SK-N-DZ (cell line): ENCODE measurements around the gene TMEM132C.
A peak's percentile ranks its signal among the peaks of the same experiment; 100 is the strongest.

Experiments used
- DNase-seq: peaks from one replicate; pipeline ENCODE4 v3.0.0-alpha.2; 2015; ENCODE audit warnings: low spot score

TMEM132C gene

DNA sequence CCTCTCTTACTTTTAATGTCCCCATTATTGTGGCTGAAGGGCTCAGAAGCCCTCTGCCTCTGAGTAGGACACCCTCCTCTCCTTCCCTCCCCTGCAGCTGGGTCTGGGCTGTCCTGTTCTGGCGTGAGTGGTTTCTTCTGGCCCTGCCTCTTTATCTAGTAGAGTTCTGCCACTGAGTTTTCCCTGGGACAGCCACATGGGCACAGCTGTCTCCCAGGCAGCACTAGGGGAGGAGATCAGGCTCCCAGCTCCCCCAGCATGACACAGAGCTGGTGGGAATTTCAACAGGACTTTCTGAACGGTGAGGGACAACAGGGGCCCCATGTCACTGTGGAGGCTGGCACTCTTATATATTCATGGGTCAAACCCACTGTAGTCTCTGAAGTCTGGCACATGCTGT lies 21.4 kb downstream of the TMEM132C start:
- DNase-seq, result no peak

DNA sequence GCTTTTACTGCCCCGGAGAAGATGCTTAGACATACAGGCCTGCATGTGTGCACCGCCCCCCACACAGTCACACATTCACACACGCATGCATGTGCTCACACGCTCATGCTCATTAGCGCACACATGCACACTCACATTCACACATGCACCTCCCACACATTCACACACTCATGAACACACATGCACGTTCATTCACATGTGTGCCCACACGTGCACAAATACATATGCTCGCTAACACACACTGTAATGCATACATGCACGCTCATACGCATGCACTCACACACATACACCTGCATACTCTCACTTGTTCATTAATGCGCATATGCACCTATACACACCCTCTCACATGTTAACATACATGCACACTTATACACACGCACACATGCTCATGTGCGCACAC lies 21.9 kb downstream of the TMEM132C start:
- DNase-seq, result no peak

DNA sequence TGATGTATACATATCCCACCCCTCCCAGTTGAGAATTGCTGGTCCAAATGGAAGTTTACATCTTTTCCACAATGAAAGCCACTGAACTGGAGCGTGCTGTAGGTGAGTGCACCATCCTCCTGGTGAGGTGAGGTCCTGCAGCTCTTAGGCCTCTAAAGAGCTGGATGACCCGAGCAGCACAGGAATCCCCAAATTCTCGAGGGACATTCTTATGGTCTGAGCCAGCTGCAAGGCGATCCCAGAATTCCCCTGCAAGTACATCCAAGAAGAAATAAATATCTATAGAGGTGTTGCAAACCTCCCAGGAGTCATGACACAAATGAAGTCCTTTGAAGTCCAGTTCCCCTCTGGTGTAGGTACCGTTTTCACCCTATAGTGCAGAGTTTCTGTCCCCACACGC lies 24.0 kb downstream of the TMEM132C start:
- DNase-seq, result no peak

DNA sequence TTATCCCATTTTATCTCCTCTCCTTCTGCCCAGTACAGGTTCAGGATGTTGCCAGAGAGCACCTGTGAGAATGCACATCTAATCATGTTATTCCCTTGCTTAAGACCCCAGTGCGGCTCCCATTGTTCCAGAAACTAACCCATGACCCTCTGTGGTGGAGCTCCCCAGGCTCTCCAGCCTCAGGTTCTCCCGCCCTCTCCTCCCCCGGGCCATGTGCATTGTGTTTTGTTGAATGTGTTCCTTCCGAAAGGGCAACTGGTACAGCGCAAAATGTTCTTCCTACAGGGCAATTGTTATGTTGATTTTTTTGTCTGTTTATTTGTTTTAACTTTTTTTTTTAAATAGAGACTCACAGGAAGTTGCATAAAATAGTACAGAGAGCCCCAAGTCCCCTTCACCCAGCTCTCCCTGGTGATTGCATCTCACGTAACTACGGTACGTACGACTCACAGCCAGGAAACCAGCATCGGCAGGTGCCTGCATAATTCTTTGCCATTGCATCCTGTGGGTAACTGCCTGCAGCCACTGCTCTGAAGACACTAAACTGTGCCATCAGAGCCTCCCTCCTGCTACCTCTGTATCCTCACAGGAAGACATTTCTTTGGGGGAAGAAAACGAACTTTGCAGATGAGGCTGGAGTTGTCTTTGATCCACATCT lies 31.2 kb downstream of the TMEM132C start:
- DNase-seq, result no peak

DNA sequence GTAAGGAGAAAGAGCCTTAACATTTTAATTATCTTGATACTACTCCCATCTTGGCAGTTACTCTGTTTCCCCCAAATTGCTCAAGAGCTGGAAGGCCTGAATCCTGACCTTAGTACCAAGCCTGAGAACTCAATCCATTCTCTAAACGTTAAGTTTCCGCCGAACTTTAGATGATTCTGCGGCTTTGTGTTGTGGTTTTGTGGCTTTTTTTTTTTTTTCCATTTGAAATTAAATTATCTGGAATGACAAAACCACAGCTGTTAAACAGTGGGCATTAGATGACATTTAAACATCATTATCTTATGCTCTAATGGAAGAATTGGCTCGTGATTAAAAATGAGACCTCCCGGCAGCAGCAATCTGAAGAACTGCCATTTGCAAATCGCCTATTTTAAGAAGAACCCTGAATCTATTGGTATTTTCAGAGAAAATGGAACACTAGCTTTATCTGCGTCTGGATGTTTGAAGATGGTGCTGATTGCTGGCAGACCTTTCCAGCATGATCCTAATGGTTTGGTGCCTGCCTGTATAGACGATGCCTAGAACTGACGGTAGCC lies 38.4 kb downstream of the TMEM132C start:
- DNase-seq, result peak; percentile 42

DNA sequence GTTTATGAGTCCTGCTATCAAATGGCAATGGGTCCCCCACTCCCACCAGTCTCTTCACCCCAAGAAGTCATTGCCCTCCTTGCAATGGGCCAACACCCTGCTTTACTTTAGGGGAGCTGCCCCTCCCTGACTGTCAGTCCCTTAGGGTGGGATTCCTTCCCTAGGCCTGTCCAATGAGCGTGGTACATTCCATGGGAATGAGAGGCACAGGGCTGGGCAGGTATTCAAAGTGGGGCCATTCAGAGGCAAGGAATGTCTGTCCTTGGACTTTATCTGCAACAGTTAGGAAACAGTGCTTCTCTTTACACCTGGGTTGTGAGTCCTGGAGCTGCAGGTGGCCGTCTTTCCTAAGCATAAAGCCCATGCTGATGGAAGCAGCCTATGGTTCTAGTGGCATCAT lies 40.8 kb downstream of the TMEM132C start:
- DNase-seq, result no peak

DNA sequence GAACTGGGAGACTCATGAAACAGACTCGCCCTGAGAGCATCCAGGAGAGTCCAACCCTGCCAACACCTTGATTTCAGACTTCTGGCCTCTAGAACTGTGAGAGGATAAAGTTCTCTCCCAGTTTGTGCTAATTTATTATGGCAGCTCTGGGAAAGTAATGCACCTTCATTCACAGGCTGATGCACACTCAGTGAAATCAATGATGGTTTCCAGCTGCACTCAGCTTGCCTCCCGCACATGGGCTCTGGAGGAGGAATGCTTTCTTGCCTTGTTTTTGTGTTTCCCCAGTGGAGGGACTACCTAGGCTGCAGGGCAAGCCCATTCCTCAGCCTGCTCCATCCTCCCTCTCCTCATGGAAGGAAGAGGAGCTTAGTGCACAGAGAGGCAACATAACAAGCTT lies 45.7 kb downstream of the TMEM132C start:
- peak; percentile 38 for DNase-seq

DNA sequence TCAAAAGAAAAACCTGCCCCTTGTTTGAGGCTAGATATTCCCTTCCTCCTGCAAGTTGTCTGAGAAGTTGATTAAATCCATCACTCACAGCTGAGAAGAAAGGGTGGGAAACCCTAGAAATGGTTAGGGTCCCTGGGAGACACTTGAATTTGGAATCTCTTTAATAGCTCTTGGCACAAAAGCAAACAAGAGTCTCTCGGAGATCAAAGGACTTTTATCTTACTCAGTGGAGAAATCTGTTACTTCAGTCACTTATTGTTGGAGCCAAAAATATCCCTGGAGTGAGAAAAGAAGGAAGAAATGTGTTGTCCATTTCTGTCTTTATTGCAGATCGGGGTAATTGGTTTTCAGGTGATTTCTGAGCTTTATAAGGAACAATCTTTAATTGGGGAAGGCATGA lies 47.0 kb downstream of the TMEM132C start:
- no peak for DNase-seq

DNA sequence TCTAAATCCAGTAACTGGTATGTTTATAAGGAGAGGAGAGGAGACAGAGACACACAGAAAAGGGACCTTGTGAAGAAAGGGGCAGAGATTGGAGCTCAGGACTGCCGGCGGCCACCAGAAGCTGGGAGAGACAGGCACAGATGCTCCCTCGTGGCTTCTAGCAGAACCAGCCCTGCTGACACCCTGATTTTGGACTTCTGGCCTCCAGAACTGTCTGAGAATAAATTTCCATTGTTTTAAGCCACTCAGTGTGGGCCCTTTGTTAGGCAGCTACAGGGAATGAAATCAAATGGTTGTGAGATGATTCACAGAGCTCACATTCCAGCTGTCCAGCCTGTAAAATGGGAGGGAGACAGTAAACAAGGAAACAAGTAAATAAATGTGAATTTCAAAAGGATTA lies 47.6 kb downstream of the TMEM132C start:
- no peak for DNase-seq

DNA sequence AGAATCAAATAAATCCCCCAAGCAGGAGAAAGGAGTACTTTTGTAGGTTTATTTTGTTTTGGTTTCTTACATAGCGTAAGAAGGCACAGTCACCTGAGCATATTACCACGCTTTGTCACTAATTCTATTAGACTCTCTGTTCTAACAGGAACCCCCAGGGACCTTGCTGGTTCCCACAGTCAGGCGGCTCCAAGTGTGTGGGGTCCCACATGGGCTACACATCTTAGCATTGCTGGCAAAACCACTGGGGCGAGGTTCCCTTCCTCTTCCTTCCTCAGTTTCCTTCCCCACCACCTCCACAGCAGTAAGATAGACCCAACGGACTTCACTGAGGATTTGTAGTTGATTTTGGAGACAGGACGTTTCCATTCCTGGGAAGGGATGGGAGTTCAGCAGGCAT lies 49.1 kb downstream of the TMEM132C start:
- no peak for DNase-seq

DNA sequence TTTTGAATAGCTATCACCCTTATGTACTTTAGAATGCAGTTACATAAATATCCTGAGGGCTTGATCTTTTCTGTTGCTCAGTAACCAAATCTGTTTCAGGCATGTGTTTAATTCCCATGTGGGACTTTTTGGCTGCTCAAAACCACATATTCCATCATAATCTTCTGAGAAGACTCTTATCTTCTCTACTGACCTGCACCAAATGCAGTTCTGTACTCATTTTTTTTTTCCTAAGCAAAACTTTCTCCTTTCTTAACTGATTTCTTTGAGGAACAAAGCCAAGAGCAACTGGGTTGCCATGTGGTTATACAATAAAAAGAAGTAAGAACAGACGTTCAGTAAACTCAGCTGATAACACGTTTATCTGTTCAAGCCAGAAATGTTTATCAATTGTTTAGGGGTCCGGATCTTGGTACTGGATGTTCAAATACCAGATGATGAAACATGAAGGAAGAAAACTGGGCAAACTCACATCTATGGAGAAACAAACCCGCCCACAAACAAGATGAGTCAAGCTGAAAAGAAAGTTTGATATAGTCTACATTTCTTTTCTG lies 50.1 kb downstream of the TMEM132C start:
- DNase-seq, result no peak

DNA sequence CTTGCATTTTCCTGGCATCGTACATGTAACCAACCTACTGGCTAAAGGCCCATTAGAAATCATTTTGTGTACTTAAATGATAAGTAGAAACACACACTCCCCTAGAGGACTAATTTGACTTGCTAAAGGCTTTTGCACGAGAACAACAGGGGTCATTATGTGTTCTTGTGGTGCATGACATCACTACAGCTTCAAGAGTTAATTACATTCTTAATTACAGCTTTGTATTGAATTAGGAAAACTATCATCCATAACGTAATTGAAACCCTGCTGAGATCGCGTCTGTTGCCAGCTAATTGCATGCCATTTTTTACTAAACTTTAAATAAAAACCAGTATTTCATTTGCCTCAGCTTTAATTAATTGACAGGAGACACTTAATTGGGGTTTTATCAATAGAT lies 51.4 kb downstream of the TMEM132C start:
- DNase-seq, result no peak

DNA sequence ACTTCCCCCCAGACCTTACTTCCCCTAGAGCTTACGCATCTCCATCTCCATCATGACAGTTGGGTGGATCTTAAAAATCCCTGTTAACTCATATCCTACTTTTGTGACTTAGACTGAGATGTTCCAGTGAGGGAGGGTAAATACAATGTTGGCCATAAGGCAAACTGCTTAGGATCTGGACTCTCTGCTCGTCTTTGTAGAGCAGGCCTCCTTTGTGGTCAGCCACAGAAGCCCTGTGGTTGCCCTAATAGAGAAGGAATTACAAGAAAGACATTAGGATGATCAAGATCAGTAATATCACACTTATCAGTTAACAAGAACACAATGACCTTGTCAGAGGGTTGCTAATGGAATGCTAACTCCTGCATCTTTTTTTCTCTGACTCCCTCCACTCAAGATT lies 52.0 kb downstream of the TMEM132C start:
- DNase-seq, result no peak

DNA sequence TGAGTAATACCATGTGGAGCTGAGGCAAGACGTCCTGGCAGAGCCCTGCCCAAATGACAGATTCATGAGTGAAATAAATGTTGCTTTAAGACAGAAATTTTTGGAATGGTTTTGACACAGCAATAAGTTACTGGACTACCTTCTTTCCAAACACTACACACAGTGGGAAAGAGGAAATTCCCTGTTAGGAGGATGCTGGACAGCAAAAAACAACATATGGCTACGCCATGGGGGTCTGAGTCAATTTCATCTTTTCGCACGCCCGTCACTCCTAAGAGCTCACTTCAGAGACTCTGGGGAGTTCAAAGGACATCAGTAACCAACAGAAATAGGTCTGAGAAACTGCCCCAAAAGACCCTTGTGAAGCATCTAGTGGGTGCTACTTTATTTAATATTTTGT lies 55.4 kb downstream of the TMEM132C start:
- DNase-seq, result no peak

DNA sequence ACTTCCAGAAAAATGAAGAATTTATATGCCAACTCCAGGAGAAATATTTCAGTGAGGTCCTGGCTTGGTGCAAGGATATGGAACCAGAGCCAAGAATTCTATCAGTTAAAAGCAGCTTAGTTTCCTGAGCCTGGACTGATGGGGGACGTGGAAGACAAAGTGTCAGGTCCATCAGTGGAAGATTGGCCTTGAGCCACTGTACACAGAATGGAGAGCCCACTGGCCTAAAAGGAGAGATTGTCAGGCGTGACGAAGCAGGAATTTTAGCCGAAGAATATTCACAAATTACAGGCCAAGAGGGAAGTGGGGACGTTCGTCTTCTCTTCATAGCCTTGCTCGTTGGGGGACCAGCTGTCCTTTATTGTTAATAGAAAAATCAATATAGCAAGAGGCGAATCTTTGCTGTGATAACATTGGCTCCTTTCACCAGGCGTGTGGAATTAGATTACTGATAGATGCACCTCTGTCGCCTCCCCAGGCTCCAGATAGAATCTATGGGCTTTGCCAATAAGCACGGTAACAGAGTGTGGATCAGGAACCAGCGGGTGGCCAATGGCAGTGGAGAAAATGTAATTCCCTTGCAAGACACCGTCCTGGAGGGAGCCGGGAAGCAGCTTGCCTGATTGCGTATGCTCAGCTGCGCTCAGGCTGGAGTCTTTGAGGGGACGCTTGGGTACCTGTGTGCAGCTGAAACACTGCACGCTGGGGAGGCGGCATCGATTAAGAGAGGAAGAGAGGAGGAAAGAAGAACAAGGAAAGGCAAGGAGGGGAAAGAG lies 56.4 kb downstream of the TMEM132C start:
- DNase-seq, result peak; percentile 98

DNA sequence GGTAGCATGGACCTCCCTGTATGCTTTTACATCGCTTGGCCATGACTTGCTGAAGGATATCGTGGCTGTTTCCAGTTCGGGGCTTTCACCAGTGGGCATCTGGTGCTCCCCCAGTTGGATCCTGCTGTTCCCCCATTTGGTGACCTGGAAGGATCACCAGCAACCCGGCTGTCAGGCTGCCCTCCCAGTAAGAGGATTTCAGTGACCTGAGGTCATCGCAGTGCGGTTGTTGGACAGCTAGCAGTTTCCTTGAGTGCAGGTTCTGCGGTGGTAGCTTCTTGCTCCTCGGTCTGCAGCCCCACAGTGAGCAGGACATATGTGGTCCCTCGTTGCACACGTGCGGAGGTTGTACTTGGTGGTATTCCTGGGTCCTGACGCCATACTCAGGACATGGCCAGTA lies 58.7 kb downstream of the TMEM132C start:
- DNase-seq, result no peak

DNA sequence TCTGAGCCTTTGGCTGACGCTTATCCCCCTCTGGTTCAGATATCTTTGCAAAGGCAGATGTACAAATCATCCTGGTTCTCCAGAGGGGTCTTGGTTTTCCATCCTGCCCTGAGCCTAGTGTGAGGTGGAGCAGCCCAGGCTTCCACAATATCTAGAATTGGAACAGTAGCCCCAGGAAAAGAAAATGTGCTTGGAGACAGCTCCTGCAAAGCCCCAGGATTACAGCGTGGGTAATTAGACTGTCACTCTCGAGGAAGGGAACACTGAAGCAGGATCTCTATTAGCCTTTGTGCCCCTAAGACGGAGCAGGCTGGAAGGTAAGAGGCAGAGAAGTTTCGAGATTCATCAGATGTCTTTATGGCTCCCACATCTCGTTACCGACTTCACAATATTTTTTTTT lies 59.4 kb downstream of the TMEM132C start:
- DNase-seq, result no peak

DNA sequence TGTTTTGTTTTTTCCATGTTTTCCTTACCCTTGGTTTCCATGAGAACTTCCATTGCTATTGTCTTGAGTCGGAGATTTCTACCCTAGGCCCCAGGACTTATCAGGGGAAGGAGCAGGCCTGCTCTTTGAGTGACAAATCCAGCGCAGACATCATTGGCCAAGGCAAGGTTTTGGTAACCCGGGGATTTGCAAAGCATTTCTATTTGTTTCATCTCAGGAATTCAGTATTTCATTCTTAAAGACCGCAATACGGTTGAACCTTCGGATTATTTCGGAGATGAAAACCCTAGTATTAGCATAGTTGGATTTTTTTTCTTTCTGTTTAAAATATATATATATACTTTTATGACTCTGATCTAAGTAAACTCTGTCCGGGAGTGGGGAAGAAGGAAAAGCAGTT lies 62.0 kb downstream of the TMEM132C start:
- no peak for DNase-seq

DNA sequence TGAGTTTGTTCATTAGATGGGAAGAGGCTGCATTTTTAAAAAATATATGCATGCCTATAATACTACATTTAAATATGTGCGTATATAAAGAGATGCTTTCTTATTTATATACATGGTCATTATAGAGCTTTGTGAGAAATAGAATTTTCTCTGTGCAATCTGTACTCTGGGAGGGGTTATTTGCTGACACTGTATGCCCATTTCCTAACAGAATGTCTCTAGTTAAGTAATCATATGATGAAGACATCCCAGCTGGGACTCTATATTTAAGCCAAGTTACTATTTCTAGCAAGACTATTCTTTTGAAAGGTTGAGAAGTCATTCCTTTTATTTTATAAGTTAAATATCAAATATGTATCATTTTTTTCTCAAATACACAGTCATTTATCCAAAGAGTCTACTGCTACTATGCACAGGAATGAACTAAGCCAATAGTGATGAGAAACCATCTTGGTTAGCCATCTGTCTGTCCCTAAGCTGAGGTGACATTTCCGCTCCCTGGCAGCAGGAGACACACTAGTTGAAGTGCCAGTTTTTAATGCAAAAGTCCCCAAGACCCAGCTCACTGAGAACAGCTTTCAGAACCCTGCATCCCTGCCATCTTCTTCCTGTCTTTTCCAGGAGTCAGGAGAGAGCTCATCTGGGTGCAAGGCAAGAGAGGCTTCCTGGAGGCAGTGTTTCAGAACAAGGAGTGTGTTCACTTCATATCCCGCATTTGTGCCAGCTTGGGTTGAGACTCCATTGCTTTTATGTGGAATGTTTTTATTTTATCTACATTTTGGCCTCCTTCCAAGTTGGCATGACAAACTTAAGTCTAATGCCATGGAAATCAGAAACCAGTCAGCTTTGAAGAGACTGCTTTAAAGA lies 69.5 kb downstream of the TMEM132C start:
- DNase-seq, result no peak

DNA sequence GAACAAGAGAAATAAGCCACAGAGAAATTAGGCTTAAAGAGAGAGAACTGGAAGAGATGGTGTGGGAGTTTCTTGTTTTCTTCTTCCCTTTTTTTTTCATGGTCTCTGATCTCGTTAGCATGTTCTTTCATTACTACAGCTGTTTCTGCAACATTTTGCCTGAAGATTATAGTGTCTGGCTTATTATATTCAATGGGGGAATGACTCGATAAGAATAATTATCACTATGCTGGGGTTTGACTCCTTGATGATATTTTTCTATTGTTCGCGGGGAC lies 70.0 kb downstream of the TMEM132C start:
- DNase-seq, result no peak

DNA sequence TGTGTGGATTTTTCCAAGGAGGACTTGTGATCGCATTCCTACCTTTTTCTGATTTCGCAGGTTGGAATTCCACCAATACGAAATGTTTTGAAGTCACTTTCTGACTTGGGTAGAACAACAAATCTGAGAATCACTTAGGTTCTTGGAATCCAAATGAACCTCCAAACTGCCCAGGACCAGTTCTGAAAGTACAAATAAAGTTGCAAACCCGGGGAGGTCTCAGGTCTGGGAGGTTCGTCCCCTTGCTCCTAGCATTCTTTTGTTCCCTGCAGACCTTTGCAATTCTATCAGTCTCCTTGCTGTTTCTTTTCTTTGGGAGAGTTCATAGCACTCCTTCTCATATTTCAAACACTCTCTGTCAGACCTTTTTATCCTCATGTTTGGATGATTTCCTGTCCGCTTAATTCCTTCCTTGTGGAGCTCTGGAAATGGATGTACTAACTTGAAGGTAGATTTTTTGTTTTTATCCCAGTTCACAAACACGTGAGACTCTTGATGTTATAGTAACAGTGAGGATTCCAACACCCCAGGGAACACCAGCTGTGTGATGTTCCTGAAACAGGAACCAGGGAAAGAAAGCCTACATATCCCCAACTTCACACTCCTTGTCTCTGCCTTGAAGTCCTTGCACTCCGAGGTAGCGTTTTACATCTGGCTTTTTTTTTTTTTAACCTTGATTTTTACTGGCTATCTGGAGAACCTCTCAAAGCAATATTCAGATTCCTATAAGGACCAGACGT lies 70.6 kb downstream of the TMEM132C start:
- DNase-seq, result no peak
